ENCODE results near the gene UTP20.

DNA sequence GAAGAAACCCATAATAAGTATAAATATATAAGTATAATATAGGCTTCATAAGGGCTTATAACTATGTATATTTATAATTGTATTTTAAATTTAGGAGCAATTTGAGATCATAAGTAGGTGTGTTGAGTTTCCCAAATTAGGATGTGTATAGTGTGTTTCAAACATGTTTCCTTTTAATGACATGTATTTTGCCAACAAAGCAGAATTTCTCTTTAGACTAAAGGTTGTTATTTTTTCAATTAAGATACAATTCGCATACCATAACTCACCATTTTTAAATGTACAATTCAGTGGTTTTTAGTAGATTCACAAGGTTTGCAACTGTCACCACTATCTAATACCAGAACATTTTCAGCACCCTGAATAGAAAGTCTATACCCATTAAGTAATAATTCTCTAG lies 135.3 kb downstream of the UTP20 start:
- TF ChIP-seq EZH2 (IDR thresholded peaks at IDR 0.05; ENCODE audit: insufficient read depth, poor library complexity, severe bottlenecking): no peak
- no peak for TF ChIP-seq EZH2phosphoT487 (IDR thresholded peaks at IDR 0.05; ENCODE audit: insufficient read depth, low read depth)

Data from GM23248 (cell line).